Calu3 (cell line): ENCODE measurements around the gene BCKDHA. TPM values are rescaled to one million over a fixed set of nuclear protein-coding genes. Genes with fewer than 3 reads are reported as not detected.

ENCODE experiments used
- BruUV-seq: library from RNA; stranded (reverse); fragments of 400-500 nt; replicated peaks from 2 replicates; lab custom pipeline; 2021; lab: Mats Ljungman, UMichigan
- CTCF ChIA-PET: fragments of 300-600 bp; sonication (Branson Sonifier 250); formaldehyde crosslinking; loops from one replicate; lab custom pipeline; 2022; ENCODE audit warnings: antibody characterized with exemption; lab: Charles Lee
- DNase-seq: peaks from one replicate; pipeline ENCODE4 v3.0.0; 2022
- H3K27ac Mint-ChIP-seq: one replicate; pipeline ENCODE4 v1.8.0; 2022; ENCODE audit warnings: mixed read lengths; ENCODE audit not compliant: unreplicated experiment
- H3K27me3 Mint-ChIP-seq: one replicate; pipeline ENCODE4 v1.8.0; 2022; ENCODE audit warnings: mixed read lengths; ENCODE audit not compliant: unreplicated experiment
- H3K36me3 Mint-ChIP-seq: one replicate; pipeline ENCODE4 v1.8.0; 2022; ENCODE audit warnings: mild to moderate bottlenecking, moderate library complexity, mixed read lengths; ENCODE audit not compliant: insufficient read depth, unreplicated experiment
- H3K4me1 Mint-ChIP-seq: one replicate; pipeline ENCODE4 v1.8.0; 2022; ENCODE audit warnings: mild to moderate bottlenecking, low read depth, mixed read lengths; ENCODE audit not compliant: unreplicated experiment
- H3K4me3 Mint-ChIP-seq: one replicate; pipeline ENCODE4 v1.8.0; 2022; ENCODE audit warnings: mild to moderate bottlenecking, low read depth, moderate library complexity, mixed read lengths; ENCODE audit not compliant: unreplicated experiment
- H3K9me3 Mint-ChIP-seq: one replicate; pipeline ENCODE4 v1.8.0; 2022; ENCODE audit warnings: low read depth, mixed read lengths; ENCODE audit not compliant: unreplicated experiment
- intact Hi-C: fragments of 100-400 bp; cut with micrococcal nuclease; formaldehyde crosslinking; loops from one replicate; pipeline ENCODE4 v1.10.0; 2022; ENCODE audit not compliant: unreplicated experiment
- total RNA-seq: library from RNA; stranded (reverse); gene quantifications from 2 replicates; pipeline ENCODE4 v1.2.3, GENCODE V29; 2022
- TF ChIP-seq, protein P1 (sequence below): fragments of 200-600 bp; IDR thresholded peaks from one replicate; pipeline ENCODE4 v1.8.0; 2022; ENCODE audit warnings: antibody characterized with exemption; ENCODE audit not compliant: unreplicated experiment

BCKDHA gene
- total RNA-seq, 1 experiment from 2014 or later: 19.8 TPM

DNA sequence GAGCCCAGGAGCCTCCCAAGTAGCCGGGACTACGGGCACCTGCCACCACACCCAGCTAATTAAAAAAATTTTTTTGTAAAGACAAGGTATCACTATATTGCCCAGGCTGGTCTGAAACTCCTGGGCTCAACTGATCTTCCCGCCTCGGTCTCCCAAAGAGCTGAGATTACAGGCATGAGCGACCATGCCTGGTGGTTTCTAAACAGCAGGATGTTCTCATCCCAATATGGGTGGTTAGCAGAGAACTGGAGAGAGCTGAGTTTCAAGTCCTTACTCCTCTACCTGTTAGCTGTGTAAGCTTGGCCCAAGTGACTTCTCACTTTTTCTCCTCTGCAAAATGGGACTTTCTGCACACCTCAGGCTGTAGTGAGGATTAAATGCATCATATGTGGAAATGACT lies 13.3 kb upstream of the BCKDHA start:
- CTCF ChIA-PET: interaction anchor here (0.7 kb wide), 1 partner anchor 68 kb away, joined by 3 read pairs; no protein-coding TSS in a partner anchor
- intact Hi-C loops: no loop called here
- Mint-ChIP-seq H3K27ac (no peak overlapping the region), H3K36me3 (peaks cover 10% of the 10 kb centered on the region), H3K9me3 (no peaks in the 10 kb centered on the region), H3K4me1 (no peaks in the 10 kb centered on the region), H3K4me3 (no peak overlapping the region), H3K27me3 (no peaks in the 10 kb centered on the region)
- no peak for DNase-seq
- TF ChIP-seq, protein P1, sequence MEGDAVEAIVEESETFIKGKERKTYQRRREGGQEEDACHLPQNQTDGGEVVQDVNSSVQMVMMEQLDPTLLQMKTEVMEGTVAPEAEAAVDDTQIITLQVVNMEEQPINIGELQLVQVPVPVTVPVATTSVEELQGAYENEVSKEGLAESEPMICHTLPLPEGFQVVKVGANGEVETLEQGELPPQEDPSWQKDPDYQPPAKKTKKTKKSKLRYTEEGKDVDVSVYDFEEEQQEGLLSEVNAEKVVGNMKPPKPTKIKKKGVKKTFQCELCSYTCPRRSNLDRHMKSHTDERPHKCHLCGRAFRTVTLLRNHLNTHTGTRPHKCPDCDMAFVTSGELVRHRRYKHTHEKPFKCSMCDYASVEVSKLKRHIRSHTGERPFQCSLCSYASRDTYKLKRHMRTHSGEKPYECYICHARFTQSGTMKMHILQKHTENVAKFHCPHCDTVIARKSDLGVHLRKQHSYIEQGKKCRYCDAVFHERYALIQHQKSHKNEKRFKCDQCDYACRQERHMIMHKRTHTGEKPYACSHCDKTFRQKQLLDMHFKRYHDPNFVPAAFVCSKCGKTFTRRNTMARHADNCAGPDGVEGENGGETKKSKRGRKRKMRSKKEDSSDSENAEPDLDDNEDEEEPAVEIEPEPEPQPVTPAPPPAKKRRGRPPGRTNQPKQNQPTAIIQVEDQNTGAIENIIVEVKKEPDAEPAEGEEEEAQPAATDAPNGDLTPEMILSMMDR: no peak
- BruUV-seq: no TSS peak

DNA sequence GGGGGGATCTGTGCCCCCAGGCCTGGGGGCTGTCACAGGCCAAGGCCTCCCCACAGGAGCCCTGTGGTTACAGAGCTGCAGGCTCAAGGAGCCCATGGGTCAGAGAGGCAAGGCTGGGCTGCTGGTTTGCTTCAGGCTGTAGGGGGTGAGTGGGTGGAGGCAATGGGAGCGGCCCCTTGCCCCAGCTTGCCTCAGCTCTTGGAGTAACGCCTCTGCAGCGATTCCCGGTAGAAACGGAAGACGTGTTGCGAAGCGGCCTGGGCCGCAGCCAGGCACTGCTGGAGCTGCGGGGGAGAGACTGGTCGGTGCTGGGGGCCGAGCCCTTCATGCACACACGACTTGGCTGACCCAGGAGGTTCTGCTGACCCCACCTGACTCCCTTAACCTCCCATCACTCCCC lies 11.2 kb upstream of the BCKDHA start:
- Mint-ChIP-seq H3K27ac (no peak overlapping the region), H3K4me3 (no peak overlapping the region), H3K9me3 (no peaks in the 10 kb centered on the region), H3K27me3 (no peaks in the 10 kb centered on the region), H3K36me3 (peaks cover 14% of the 10 kb centered on the region), H3K4me1 (no peaks in the 10 kb centered on the region)
- no peak for DNase-seq
- TF ChIP-seq, protein P1: no peak
- BruUV-seq: no TSS peak
- intact Hi-C loops: no loop called here
- CTCF ChIA-PET: interaction anchor here (0.6 kb wide), 1 partner anchor 732 kb away, joined by 5 read pairs; no protein-coding TSS in a partner anchor

DNA sequence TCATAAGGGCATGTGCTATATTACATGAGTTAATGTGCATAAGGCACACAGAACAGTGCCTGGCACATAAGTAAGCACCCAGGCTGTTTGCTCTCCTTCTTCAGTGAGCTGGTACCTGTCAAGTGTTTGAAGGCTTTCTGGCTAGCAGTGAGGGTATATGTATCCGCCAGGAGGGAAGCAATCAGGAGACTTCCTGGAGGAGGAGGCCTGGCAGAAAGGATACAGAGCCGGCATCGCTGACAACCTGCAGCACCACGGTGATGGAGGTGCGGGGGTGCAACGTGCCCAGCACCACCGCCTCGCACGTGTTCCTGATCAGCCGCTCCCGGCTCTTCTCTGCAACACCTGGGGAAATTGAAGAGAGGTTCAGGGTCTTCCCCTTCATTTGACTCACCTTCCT lies 6.0 kb upstream of the BCKDHA start:
- DNase-seq: no peak
- peaks cover 13% of the 10 kb centered on the region for H3K4me1 Mint-ChIP-seq
- no peak overlapping the region for H3K27ac Mint-ChIP-seq
- H3K9me3 Mint-ChIP-seq: no peaks in the 10 kb centered on the region
- CTCF ChIA-PET: no interaction called here
- no peak overlapping the region for H3K4me3 Mint-ChIP-seq
- no TSS peak for BruUV-seq
- no peaks in the 10 kb centered on the region for H3K27me3 Mint-ChIP-seq
- intact Hi-C loops: no loop called here
- peaks cover 11% of the 10 kb centered on the region for H3K36me3 Mint-ChIP-seq
- TF ChIP-seq, protein P1: no peak

DNA sequence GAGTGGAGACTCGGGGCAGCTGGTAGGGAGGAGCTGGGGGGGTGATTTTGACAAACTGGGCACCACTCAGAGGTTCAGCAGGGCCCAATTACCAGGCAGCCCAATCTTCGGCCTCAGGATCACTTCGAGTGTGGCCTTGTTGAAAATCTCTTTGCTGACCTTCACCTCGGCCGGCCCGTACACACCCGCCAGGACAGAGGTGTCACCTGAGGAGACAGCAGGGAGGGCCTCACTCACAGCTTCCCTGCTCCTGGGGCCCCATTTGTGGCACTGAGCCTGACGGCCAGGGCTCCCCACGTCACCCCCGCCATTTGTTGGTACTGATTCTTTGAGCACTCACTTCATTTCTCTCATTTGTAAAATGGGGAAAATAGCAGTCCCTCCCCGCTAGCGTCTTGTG lies 4.8 kb upstream of the BCKDHA start:
- CTCF ChIA-PET: no interaction called here
- Mint-ChIP-seq H3K4me3 (no peak overlapping the region), H3K9me3 (no peaks in the 10 kb centered on the region), H3K36me3 (peaks cover 23% of the 10 kb centered on the region), H3K4me1 (peaks cover 13% of the 10 kb centered on the region), H3K27ac (no peak overlapping the region), H3K27me3 (no peaks in the 10 kb centered on the region)
- DNase-seq: no peak
- TF ChIP-seq, protein P1: no peak
- BruUV-seq: no TSS peak
- intact Hi-C loops: no loop called here
